Transverse colon (tissue), 4 donors: ENCODE results near the gene NT5DC1. TPM values are rescaled to one million over a fixed set of nuclear protein-coding genes. Genes with fewer than 3 reads are reported as not detected.

Experiments used
- DNase-seq: peaks from one replicate; pipeline ENCODE4 v3.0.0-alpha.2; 2019
- H3K27ac ChIP-seq, 4 donors: fragments of 200-600 bp; sonication (generic); 2 replicates each; pipeline ENCODE4 v1.5.1; 2016 to 2018; ENCODE audit warnings: inconsistent platforms in 4 of 4
- H3K27me3 ChIP-seq: fragments of 200-600 bp; sonication (generic); 2 replicates; pipeline ENCODE4 v1.5.1; 2017; ENCODE audit warnings: inconsistent platforms
- H3K36me3 ChIP-seq, 4 donors: fragments of 200-600 bp; sonication (generic); 2 replicates each; pipeline ENCODE4 v1.5.1; 2017 to 2019; ENCODE audit warnings: inconsistent platforms in 4 of 4
- H3K4me1 ChIP-seq, 4 donors: fragments of 200-600 bp; sonication (generic); 2 replicates each; pipeline ENCODE4 v1.5.1; 2017 to 2020; ENCODE audit warnings: inconsistent platforms in 4 of 4
- H3K4me3 ChIP-seq, 4 donors: fragments of 200-600 bp; sonication (generic); 1 replicate in 1 of 4; 2 replicates in 3 of 4; pipeline versions ENCODE4 v1.5.1 to v1.6.1; 2017 to 2019; ENCODE audit warnings: inconsistent platforms in 4 of 4
- H3K9me3 ChIP-seq, 2 donors: fragments of 200-600 bp; sonication (generic); 2 replicates each; pipeline ENCODE4 v1.5.1; 2017 to 2019; ENCODE audit warnings: inconsistent platforms in 2 of 2
- CTCF ChIP-seq, 5 experiments: fragments of 200-600 bp in 3 of 5; fragments of 450-650 bp in 2 of 5; sonication (generic) in 3 of 5; IDR thresholded peaks; 1 replicate in 2 of 5; 2 replicates in 3 of 5; pipeline ENCODE4 v1.5.1; 2016 to 2017; ENCODE audit warnings: antibody characterized with exemption in 5 of 5, inconsistent platforms in 3 of 5, mild to moderate bottlenecking in 2 of 5, moderate library complexity in 1 of 5
- EP300 ChIP-seq: sonication (generic); formaldehyde crosslinking; IDR thresholded peaks from one replicate; pipeline ENCODE4 v1.6.1; 2017; ENCODE audit warnings: antibody characterized with exemption, low read depth
- POLR2A ChIP-seq: fragments of 450-650 bp; IDR thresholded peaks from one replicate; pipeline ENCODE4 v1.6.1; 2016; ENCODE audit warnings: antibody characterized with exemption, mild to moderate bottlenecking, moderate library complexity
- POLR2AphosphoS5 ChIP-seq, 3 donors: sonication (generic); formaldehyde crosslinking; IDR thresholded peaks; one replicate each; pipeline ENCODE4 v1.6.1; 2016; ENCODE audit warnings: antibody characterized with exemption in 3 of 3
- WGBS, 2 donors: methylation state at CpG; one replicate each; pipeline ENCODE4 v1.1.5; 2018; ENCODE audit warnings: low coverage in 1 of 2; 5-methylcytosine and 5-hydroxymethylcytosine counted together
- in situ Hi-C, 4 donors: fragments of 200-750 bp; cut with MboI; loops; one replicate each; pipeline versions ENCODE4 v1.15.0 to v1.15.1; 2017; ENCODE audit warnings: low sequenced_read_pairs in 3 of 4, low pct_ligation_motif_present in 1 of 4, low pct_unique_long_range_greater_than_20kb in 1 of 4
- intact Hi-C: fragments of 100-400 bp; cut with DNase I; formaldehyde crosslinking; loops from one replicate; pipeline ENCODE4 v1.15.1; 2023; ENCODE audit warnings: low total_unique reads
- total RNA-seq, 4 donors: library from RNA; depleted of rRNA; stranded (reverse); fragments of >200 nt; gene quantifications; one replicate each; pipeline ENCODE4 v1.1.0, GENCODE V29; 2016

The NT5DC1 gene
- total RNA-seq, 4 donors from 2014 or later: 5.4 to 18.6 (median 12.4) TPM

DNA sequence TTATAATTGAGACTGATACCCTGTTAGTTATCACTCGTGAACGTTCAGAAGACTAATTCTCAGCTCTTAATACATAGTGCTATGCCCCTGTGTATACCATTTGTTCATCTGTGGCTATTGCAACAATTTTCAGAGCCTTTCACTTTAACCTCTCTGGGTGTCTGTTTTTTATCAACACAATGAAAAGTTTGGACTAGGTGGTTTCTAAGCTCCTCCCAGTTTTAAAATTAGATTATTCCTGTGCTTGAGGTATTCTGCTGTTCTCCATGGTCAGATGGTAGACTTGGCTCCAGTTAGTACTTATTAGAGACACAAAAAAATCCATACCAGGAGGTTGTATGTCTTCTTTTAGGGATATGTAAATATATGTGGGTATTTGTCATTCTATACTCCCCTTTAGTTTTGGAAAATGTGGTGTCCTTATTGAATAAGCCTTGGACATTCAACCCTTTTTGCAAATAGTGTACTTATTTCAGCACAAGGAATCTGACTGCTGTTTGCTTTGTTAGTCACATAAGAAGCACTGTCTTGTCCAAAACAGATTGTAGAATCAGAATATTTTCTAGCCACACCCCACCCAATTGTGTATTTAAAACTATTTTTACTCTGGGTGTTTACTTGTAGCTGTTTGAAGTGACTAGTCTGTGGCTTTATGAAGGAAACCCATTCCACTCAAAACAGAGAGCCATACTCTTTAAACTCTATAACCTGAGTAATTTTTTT, 27.3 kb downstream of the NT5DC1 start:
- Histone ChIP-seq H3K4me1 (peaks cover 0 to 4% (median 0%) of the 10 kb centered on the region in 4 donors), H3K36me3 (no peaks in the 10 kb centered on the region), H3K4me3 (no peak overlapping the region), H3K27me3 (no peaks in the 10 kb centered on the region), H3K9me3 (no peaks in the 10 kb centered on the region), H3K27ac (no peak overlapping the region)
- WGBS, 2 donors: 62 to 72% methylated on average over 2 of the region's 2 CpGs
- intact Hi-C loops (no loop called here), in situ Hi-C loops (no loop called here)
- TF ChIP-seq CTCF (IDR thresholded peaks at IDR 0.05) (no peak), POLR2AphosphoS5 (IDR thresholded peaks at IDR 0.05) (no peak), EP300 (no peak), POLR2A (no peak)
- DNase-seq: no peak

GRCh38 chr6:116133453-116133852, 32.8 kb downstream of the NT5DC1 start:
- 83 to 97% methylated on average over 3 of the region's 3 CpGs for WGBS, 2 donors
- no peak for TF ChIP-seq CTCF (IDR thresholded peaks at IDR 0.05)
- no peak for TF ChIP-seq EP300
- TF ChIP-seq POLR2AphosphoS5 (IDR thresholded peaks at IDR 0.05): no peak
- no peak for TF ChIP-seq POLR2A
- intact Hi-C loops: no loop called here
- H3K36me3 ChIP-seq: no peaks in the 10 kb centered on the region
- in situ Hi-C loops: no loop called here
- H3K4me3 ChIP-seq: no peak overlapping the region
- H3K4me1 ChIP-seq: no peaks in the 10 kb centered on the region
- DNase-seq: no peak
- no peak overlapping the region for H3K27ac ChIP-seq
- H3K27me3 ChIP-seq: no peaks in the 10 kb centered on the region
- H3K9me3 ChIP-seq: no peaks in the 10 kb centered on the region

DNA sequence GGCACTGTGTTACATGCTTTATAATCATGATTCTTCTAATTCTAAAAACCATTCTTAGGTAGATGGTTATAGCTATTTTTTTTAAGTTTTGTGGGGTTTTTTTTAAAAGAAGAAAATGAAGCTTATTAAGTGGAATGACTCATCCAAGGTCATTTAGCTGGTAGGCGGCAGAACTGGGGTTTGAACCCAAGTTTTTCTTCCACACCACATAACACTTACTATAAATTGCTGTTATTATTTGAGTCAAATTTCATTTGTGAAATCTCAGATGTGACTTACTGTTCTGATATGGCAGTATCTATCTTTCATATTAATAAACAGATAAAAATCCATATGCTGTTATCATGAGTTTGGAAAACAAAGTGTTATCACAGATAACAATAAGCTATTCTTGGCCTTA, 35.7 kb downstream of the NT5DC1 start:
- Histone ChIP-seq H3K4me3 (no peak overlapping the region), H3K4me1 (no peaks in the 10 kb centered on the region), H3K36me3 (no peaks in the 10 kb centered on the region), H3K27ac (no peak overlapping the region), H3K27me3 (no peaks in the 10 kb centered on the region), H3K9me3 (no peaks in the 10 kb centered on the region)
- 84 to 88% methylated on average over 1 of the region's 1 CpG for WGBS, 2 donors
- no peak for DNase-seq
- intact Hi-C loops (no loop called here), in situ Hi-C loops (no loop called here)
- TF ChIP-seq POLR2AphosphoS5 (IDR thresholded peaks at IDR 0.05): no peak

DNA sequence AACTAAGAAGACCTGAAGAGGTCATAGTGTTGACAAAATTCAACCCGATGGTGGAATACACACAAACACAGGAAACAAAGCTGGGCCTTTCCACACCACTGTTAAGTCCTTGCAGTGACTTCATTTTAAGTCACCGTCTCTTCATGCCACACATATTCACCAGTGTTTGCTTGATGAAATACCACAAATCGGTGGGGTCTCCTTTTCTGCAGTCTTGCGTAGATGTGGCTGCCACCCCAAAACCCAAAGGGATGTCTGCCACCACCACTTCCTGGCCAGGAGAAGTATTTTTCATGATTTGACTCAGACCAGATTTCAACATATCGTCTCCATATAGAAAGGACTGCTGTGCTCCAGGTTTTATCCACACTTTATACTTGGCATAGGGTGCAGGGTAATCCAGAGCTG, 36.3 kb downstream of the NT5DC1 start:
- H3K36me3 ChIP-seq: no peaks in the 10 kb centered on the region
- H3K9me3 ChIP-seq: no peaks in the 10 kb centered on the region
- no peaks in the 10 kb centered on the region for H3K27me3 ChIP-seq
- intact Hi-C loops: no loop called here
- in situ Hi-C loops: no loop called here
- no peak overlapping the region for H3K4me3 ChIP-seq
- TF ChIP-seq CTCF (IDR thresholded peaks at IDR 0.05): no peak
- TF ChIP-seq POLR2A: no peak
- TF ChIP-seq POLR2AphosphoS5 (IDR thresholded peaks at IDR 0.05): no peak
- no peak for TF ChIP-seq EP300
- H3K27ac ChIP-seq: no peak overlapping the region
- no peaks in the 10 kb centered on the region for H3K4me1 ChIP-seq
- no peak for DNase-seq
- WGBS, 2 donors: 80 to 82% methylated on average over 1 to 5 of the region's 5 CpGs

GRCh38 chr6:116139917-116140316, 39.3 kb downstream of the NT5DC1 start:
- DNase-seq: no peak
- intact Hi-C loops: no loop called here
- no peak overlapping the region for H3K4me3 ChIP-seq
- in situ Hi-C loops: no loop called here
- H3K36me3 ChIP-seq: no peaks in the 10 kb centered on the region
- H3K4me1 ChIP-seq: no peaks in the 10 kb centered on the region
- 79 to 89% methylated on average over 4 of the region's 4 CpGs for WGBS, 2 donors
- H3K27ac ChIP-seq: no peak overlapping the region
- H3K27me3 ChIP-seq: no peaks in the 10 kb centered on the region
- TF ChIP-seq POLR2AphosphoS5 (IDR thresholded peaks at IDR 0.05): no peak
- no peak for TF ChIP-seq CTCF (IDR thresholded peaks at IDR 0.05)
- H3K9me3 ChIP-seq: no peaks in the 10 kb centered on the region
